NCI-H1436 (cell line): ENCODE data around the gene SENP1.
"Not testable (repeated sequence)": the region's sequence is repeated elsewhere in the genome, so short reads cannot be mapped to it uniquely, and the experiment has no call there.

Experiments
- DNase-seq: peaks from one replicate; lab custom pipeline; 2025; lab: John Stamatoyannopoulos, UW

The SENP1 gene

GRCh38 chr12:48111312-48111693 is 5.4 kb upstream of the SENP1 start:
- DNase-seq = not testable (repeated sequence)

GRCh38 chr12:48110691-48111311 is 4.9 kb upstream of the SENP1 start:
- no peak for DNase-seq

- no peak for DNase-seq
Observed at GRCh38 chr12:48109424-48109823, 3.5 kb upstream of the SENP1 start.

- DNase-seq = no peak
Observed at GRCh38 chr12:48106681-48107613, 1.1 kb upstream of the SENP1 start.

- no peak for DNase-seq
Observed at GRCh38 chr12:48105321-48105866, 485 bp downstream of the SENP1 start.

GRCh38 chr12:48104531-48104930 is 1.3 kb downstream of the SENP1 start:
- no peak for DNase-seq

- no peak for DNase-seq
Observed at GRCh38 chr12:48092611-48093010, 13.3 kb downstream of the SENP1 start.

- DNase-seq = no peak
Observed at GRCh38 chr12:48086327-48086726, 19.6 kb downstream of the SENP1 start.

- DNase-seq = no peak
Observed at GRCh38 chr12:48084841-48085460, 20.9 kb downstream of the SENP1 start.

GRCh38 chr12:48084066-48084465 is 21.8 kb downstream of the SENP1 start:
- DNase-seq = no peak

GRCh38 chr12:48080821-48081220 is 25.1 kb downstream of the SENP1 start:
- DNase-seq = no peak

- no peak for DNase-seq
Observed at GRCh38 chr12:48080285-48080684, 25.6 kb downstream of the SENP1 start.

- no peak for DNase-seq
Observed at GRCh38 chr12:48078901-48079300, 27.0 kb downstream of the SENP1 start.

GRCh38 chr12:48077111-48077510 is 28.8 kb downstream of the SENP1 start:
- DNase-seq = no peak

GRCh38 chr12:48075832-48076231 is 30.0 kb downstream of the SENP1 start:
- no peak for DNase-seq

- DNase-seq = no peak
Observed at GRCh38 chr12:48074266-48074665, 31.6 kb downstream of the SENP1 start.

- no peak for DNase-seq
Observed at GRCh38 chr12:48072266-48072665, 33.6 kb downstream of the SENP1 start.

GRCh38 chr12:48071808-48072207 is 34.1 kb downstream of the SENP1 start:
- no peak for DNase-seq

- DNase-seq = no peak
Observed at GRCh38 chr12:48070731-48071130, 35.1 kb downstream of the SENP1 start.

- no peak for DNase-seq
Observed at GRCh38 chr12:48070033-48070432, 35.8 kb downstream of the SENP1 start.

GRCh38 chr12:48069241-48069640 is 36.6 kb downstream of the SENP1 start:
- DNase-seq = no peak

- DNase-seq = no peak
Observed at GRCh38 chr12:48068457-48068856, 37.4 kb downstream of the SENP1 start.
